IPS-15b (cell line): ENCODE measurements around the gene RNF208.
A peak's percentile ranks its signal among the peaks of the same experiment; 100 is the strongest.
"Not testable (repeated sequence)": the region's sequence is repeated elsewhere in the genome, so short reads cannot be mapped to it uniquely, and the experiment has no call there.

ENCODE experiments used
- H3K27me3 ChIP-seq: one replicate; pipeline ENCODE4 v1.6.1; 2013; ENCODE audit warnings: low read length; ENCODE audit not compliant: control insufficient read depth, insufficient read depth
- H3K36me3 ChIP-seq: one replicate; pipeline ENCODE4 v1.6.1; 2013; ENCODE audit warnings: low read length; ENCODE audit not compliant: control insufficient read depth, insufficient read depth
- H3K4me1 ChIP-seq: one replicate; pipeline ENCODE4 v1.6.1; 2013; ENCODE audit warnings: mild to moderate bottlenecking, low read length; ENCODE audit not compliant: control insufficient read depth, insufficient read depth
- H3K4me3 ChIP-seq: one replicate; pipeline ENCODE4 v1.5.1; 2013; ENCODE audit warnings: low read depth, low read length
- H3K9ac ChIP-seq: one replicate; pipeline ENCODE4 v1.6.1; 2013; ENCODE audit warnings: low read depth, mild to moderate bottlenecking, low read length
- H3K9me3 ChIP-seq: one replicate; pipeline ENCODE4 v1.6.1; 2013; ENCODE audit warnings: mild to moderate bottlenecking, low read length; ENCODE audit not compliant: control insufficient read depth, insufficient read depth

RNF208 gene

DNA sequence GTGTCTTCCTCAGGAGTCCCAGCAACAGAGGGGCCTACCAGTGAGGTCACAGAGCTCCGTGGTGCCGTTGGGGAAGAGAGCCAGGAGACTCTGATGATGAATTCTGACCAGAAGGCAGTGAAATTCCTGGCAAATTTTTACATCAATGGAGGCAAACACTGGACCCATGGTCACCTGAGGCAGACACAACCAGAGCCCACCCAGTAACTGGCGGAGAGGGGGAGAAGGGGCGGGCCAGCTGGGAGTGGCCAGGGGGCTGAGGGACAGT, 29.1 kb upstream of the RNF208 start, which contains the start of gene STPG3:
Gene STPG3, plus strand, starts transcription at position 93 of the 268 bp plus-strand sequence. Its CDS starts 1 bp downstream, at position 94.
- H3K9ac ChIP-seq: peak within 1 kb of the TSS; percentile 24
- H3K27me3 ChIP-seq: no peaks in the 10 kb centered on the region
- no peak within 1 kb of the TSS for H3K4me3 ChIP-seq
- H3K4me1 ChIP-seq: peaks cover 4% of the 10 kb centered on the region
- H3K36me3 ChIP-seq: no peaks in the 10 kb centered on the region
- no peaks in the 10 kb centered on the region for H3K9me3 ChIP-seq

DNA sequence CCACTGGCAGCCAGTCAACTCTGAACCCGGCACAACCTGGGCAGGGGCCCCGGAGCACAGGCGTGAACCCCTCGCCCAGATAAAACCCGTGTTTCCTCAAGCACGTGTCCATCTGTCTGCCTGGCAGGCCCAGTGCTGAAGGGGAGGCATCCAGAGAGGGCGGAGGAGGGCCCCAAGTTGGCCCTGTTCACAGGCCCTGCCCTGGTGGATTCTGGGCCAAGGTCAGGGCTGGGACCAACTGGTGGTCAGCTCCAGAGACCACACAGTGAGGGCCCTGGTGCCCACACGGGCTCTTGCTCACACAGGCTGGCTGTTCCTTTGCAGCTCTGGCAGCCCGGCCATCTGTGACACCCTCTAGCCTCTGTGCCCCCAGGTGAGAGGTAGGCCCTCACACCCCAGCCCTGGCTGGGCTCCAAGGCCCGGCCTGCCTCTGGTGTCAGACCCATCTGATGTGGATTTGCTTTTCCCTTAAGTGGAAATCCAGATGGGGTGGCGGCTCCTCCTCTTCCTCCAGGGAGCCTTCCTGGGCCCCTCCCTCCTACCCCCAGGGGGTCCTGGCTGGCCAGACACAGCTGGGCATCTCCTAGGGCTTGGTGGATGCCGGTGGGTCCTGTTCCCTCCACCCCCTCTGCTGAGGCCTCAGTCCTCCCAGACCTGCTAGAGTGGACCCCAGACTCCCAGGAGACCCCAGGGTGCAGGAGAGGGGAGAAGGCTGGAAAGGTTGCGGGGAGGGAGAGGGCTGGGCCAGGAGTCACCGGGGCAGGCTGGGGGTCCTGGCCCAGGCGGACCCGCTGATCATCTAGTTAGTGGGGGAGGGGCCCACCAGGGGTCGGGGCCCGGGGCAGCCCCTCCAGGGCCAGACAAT, 28.5 kb upstream of the RNF208 start:
- no peak overlapping the region for H3K4me3 ChIP-seq
- H3K27me3 ChIP-seq: no peaks in the 10 kb centered on the region
- H3K9ac ChIP-seq: no peak overlapping the region
- no peaks in the 10 kb centered on the region for H3K36me3 ChIP-seq
- H3K4me1 ChIP-seq: peaks cover 4% of the 10 kb centered on the region
- H3K9me3 ChIP-seq: no peaks in the 10 kb centered on the region

DNA sequence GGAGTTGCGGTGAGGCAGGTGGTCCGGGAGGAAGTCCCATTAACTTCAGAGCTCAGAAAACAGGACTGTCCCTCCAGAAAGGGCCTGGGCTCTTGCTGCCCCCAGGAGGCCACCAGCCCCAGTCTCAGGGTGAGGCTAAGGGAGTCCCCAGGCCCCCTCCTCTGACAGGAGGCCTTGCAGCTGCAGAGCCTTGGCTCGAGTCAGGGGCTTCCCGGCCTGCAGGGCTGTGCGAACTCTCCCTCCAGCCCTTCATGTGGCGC, 25.8 kb upstream of the RNF208 start:
- H3K27me3 ChIP-seq: no peaks in the 10 kb centered on the region
- H3K36me3 ChIP-seq: peaks cover 9% of the 10 kb centered on the region
- H3K4me1 ChIP-seq: peaks cover 5% of the 10 kb centered on the region
- H3K9me3 ChIP-seq: no peaks in the 10 kb centered on the region
- H3K9ac ChIP-seq: no peak overlapping the region
- no peak overlapping the region for H3K4me3 ChIP-seq

DNA sequence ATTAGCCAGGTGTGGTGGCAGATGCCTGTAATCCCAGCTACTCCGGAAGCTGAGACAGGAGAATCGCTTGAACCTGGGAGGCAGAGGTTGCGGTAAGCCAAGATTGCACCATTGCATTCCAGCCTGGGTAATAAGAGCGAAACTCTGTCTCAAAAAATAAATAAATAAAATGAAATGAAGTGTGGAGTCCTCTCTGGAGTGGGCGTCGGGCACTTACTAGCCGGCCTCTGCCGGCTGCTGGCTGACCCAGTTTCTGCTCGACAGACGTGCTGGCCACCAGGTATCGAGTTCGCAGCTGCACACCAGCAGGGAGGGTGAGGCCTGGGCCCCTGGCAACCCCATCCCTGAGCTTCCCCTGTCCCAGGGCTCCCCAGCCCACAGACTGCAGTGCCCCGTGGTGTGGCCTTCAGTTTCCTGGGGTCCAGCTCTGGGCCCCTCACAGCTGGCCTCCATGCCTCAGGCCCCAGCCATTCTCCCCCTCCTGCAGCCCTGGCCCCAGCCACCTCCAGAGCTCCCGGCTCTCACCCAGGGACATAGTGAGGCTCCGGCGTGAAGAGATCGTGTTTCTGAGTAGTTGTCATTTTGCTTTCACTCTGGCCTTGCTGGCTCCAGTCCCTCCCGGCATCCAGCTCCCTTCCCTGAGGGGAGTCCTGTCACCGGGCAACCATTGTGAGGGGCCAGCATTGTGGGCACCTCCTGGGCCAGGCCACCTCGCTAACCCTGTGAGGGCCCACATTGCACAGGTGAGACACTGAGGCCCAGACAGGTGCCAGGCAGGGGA, 25.3 kb upstream of the RNF208 start:
- H3K27me3 ChIP-seq: no peaks in the 10 kb centered on the region
- H3K9ac ChIP-seq: no peak overlapping the region
- H3K4me3 ChIP-seq: no peak overlapping the region
- no peaks in the 10 kb centered on the region for H3K9me3 ChIP-seq
- peaks cover 14% of the 10 kb centered on the region for H3K36me3 ChIP-seq
- peaks cover 5% of the 10 kb centered on the region for H3K4me1 ChIP-seq

DNA sequence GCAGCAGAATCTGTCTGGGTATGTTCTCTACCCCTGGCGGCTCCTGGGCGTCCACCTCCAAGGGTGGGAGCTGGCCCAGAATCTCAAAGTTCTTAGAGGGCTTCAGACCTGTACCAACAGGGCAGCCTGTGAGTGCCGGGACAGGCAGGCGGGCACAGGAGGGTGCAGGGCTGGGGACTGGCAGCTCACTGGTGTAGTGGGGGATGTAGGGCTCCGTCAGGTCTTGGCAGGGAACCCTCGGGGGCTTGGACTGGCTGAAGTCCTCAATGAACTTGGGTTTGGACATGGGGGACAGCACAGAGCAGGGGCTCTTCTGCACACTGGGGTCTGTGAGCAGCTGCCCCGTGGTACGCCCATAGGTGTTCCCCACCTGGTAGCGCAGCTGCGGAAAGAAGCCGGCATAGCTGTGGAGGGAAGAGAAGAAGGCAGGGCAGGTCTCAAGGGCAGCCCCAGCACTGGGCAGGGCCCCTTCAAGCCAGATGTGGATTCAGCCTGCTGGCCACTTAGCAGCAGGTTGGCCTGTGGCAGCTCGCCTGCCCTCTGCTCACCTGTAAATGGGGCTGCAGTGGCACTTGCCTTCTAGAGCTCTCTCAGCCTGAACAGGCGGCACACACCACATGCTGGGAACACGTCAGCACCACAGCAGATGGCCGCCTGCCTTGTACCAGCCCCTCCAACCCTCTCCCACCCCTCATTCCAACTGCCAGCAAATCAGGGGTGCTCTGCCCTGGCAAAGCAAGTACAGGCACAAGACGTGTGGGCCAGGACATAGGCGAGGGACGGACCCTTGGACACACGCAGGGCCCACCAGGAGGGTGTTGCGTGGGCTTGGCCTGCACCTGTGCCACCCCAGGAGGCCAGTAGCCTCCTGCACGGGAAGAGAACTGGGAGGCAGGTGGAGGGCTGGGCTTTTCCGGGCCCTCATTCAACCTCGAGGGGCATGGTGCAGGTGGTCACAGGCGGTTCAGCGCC, 23.7 kb upstream of the RNF208 start:
- Histone ChIP-seq H3K36me3 (peaks cover 19% of the 10 kb centered on the region), H3K9ac (no peak overlapping the region), H3K9me3 (no peaks in the 10 kb centered on the region), H3K4me1 (peaks cover 5% of the 10 kb centered on the region), H3K4me3 (no peak overlapping the region), H3K27me3 (no peaks in the 10 kb centered on the region)

DNA sequence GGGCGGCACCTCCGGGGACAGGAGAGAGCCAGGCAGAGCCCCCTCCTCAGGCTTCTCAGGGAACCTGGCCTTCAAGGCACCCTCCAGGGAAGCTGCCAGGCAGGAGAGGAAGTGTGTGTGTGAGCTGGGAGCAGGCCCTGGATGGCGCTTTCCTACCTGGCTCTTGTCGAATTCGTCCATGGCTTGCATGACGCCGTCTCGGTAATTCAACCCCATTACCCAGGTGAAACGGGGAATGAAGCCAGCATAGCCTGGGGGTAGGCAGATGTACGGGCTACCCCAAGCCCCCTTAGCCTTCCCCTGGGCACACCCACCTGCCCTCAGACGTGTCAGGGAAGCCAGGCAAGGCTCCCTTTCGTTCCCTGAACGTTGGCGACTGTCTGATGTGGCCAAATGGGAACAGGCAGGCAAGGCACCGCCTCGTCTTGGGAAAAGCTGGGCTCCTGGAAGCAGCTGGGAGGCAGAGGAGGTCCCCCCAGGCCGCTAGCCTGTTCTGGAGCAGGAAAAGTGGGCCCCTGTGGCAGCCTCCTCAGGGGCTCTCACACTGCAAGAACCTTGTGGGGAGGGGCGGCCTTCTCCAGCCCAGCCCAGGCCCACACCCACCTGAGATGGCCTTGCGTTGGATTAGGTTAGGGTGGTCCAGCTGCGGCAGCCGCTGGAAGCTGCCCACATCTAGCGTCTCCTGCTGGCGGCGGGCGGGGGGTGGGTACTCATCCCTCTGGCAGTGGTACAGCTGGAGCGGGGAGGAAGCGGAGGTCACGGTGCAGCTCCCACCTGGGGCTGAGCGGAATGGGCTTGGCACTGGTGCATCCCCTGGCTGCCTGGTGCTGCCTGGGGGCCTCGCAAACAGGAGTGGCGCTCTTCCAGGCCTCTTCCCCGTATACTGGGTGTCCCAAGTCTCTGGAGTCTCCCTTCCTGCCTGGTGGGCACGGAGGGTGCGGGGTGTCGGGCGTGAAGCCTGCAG, 22.7 kb upstream of the RNF208 start:
- Histone ChIP-seq H3K27me3 (no peaks in the 10 kb centered on the region), H3K9me3 (no peaks in the 10 kb centered on the region), H3K4me3 (no peak overlapping the region), H3K36me3 (peaks cover 19% of the 10 kb centered on the region), H3K4me1 (peaks cover 5% of the 10 kb centered on the region), H3K9ac (no peak overlapping the region)

DNA sequence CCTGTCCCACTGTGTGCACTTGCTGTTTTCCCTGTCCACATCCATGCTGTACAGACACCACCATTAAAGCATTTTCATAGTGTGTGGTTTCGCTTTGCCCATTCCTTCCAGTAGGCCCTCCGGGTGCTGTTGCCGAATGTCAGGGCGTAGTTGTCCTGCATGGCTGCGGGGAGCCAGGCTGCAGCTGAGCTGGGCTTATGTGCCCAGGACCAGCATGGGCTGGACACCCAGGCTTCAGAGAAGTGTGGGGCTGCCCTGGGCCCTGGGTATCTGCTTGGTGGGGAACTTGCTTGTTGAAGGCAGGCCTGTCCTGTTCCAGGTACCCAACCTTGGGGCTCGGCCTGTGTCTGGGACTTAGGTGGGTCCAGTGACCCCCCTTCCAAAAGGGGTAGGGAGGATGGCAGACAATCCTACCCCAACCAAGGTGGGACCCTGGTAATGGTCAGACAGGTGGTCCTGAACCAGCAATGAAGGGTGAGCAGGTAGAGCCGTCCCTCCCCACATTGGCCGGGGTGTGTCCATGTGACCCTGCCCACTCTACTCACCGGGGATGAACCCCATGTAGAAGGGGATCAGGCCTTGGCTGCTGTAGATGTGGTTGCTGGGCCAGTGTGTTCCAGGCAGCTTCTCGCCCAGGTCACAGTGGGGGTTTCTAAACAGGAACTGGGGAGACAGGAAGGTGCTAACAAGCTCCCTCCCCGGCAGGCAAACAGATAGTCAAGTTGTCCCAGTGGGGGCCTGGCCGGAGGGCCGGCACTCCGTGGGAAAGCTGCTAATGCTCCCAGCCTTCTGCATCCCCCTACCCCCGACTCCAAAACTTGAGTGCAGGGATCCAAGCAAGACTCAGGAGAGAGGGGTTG, 21.8 kb upstream of the RNF208 start:
- Histone ChIP-seq H3K36me3 (peaks cover 19% of the 10 kb centered on the region), H3K9me3 (no peaks in the 10 kb centered on the region), H3K4me3 (no peak overlapping the region), H3K4me1 (peaks cover 5% of the 10 kb centered on the region), H3K27me3 (no peaks in the 10 kb centered on the region), H3K9ac (no peak overlapping the region)

DNA sequence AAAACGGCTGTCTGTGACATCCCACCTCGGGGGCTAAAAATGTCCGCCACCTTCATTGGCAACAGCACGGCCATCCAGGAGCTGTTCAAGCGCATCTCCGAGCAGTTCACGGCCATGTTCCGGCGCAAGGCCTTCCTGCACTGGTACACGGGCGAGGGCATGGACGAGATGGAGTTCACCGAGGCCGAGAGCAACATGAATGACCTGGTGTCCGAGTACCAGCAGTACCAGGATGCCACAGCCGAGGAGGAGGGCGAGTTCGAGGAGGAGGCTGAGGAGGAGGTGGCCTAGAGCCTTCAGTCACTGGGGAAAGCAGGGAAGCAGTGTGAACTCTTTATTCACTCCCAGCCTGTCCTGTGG, 21.2 kb upstream of the RNF208 start:
- not testable (repeated sequence) for H3K27me3 ChIP-seq, H3K4me1 ChIP-seq, H3K9ac ChIP-seq, H3K9me3 ChIP-seq, H3K4me3 ChIP-seq
- peaks cover 19% of the 10 kb centered on the region for H3K36me3 ChIP-seq

DNA sequence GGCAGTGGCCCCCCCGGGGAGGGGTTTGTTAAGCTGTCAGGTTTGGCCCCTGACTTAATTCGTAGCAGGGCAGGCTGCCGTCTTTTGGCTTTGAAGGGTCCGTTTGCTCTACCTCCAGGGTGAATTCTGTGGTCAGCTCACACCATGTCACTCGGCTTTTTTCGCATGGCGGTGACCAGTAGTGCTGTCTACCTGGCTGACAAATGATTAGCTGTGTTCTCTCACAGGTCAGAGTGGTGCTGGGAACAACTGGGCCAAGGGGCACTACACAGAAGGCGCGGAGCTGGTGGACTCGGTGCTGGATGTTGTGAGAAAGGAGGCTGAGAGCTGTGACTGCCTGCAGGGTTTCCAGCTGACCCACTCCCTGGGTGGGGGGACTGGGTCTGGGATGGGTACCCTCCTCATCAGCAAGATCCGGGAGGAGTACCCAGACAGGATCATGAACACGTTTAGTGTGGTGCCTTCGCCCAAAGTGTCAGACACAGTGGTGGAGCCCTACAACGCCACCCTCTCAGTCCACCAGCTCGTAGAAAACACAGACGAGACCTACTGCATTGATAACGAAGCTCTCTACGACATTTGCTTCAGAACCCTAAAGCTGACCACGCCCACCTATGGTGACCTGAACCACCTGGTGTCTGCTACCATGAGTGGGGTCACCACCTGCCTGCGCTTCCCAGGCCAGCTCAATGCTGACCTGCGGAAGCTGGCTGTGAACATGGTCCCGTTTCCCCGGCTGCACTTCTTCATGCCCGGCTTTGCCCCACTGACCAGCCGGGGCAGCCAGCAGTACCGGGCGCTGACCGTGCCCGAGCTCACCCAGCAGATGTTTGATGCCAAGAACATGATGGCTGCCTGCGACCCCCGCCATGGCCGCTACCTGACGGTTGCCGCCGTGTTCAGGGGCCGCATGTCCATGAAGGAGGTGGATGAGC, 20.5 kb upstream of the RNF208 start:
- H3K4me1 ChIP-seq: peaks cover 5% of the 10 kb centered on the region
- H3K4me3 ChIP-seq: peak overlapping the region; percentile 77

More for the DNA sequence above, 20.5 kb upstream of the RNF208 start:
- Histone ChIP-seq H3K36me3 (peaks cover 19% of the 10 kb centered on the region), H3K9me3 (no peaks in the 10 kb centered on the region), H3K9ac (no peak overlapping the region), H3K27me3 (no peaks in the 10 kb centered on the region)
